ENCODE data around the gene TNRC18. TPM values are rescaled to one million over a fixed set of nuclear protein-coding genes. Genes with fewer than 3 reads are reported as not detected.
A peak's percentile ranks its signal among the peaks of the same experiment; 100 is the strongest.

Gene TNRC18
- total and polyA plus RNA-seq, 2 experiments from 2014 or later, result 18.1 to 52.8 TPM

DNA sequence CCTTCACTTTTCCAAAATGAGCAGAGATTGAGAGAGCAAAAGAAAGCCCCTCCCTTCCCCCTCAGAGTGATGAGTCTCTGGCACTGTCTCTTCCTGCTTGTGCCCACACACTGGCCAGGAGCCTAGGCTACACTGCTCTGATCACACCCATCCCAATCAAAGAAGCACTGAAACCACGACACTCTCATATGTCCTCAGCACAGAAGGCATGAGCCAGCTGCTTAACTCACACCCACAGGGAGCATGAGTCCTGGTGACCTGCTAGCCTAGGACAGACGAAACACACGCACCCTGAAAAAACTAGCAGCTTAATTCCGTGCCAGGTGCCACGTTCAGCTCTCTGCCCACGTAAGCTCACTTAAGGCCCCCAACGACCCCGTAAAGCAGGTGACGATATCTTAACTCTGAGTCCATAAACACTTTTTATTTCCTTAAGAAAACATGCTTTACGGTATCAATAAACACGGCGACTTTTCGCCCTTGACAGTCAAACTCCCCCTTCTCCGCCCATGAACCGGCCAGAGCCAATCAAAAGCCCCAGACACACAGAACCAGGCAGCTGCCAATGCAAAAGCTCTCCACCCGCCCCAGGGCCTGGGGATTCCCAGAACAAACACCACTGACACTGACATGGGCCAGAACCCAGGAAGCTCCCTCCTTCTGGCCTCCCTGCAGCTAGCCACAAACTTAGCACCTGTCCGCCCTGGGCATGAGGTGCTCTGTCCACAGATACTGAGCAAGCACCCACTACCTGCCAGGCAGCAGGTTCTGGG, 69.0 kb downstream of the TNRC18 start:
- Histone ChIP-seq H3K4me1 (ENCODE audit: insufficient read depth) (peaks cover 23% of the 10 kb centered on the region), H3K4me3 (no peak overlapping the region), H3K27me3 (no peaks in the 10 kb centered on the region), H3K9me2 (replicated peaks; ENCODE audit: insufficient read depth) (no peaks in the 10 kb centered on the region), H3K27ac (peak overlapping the region; percentile 35), H4K20me1 (ENCODE audit: insufficient read depth, poor library complexity, severe bottlenecking) (peaks cover 85% of the 10 kb centered on the region), H3K79me2 (peaks cover 97% of the 10 kb centered on the region), H3K36me3 (replicated peaks; ENCODE audit: insufficient read depth, low read depth) (no peaks in the 10 kb centered on the region), H3K4me2 (peak overlapping the region; percentile 30), H2AFZ (no peak overlapping the region), H3K9me3 (ENCODE audit: low read depth) (no peaks in the 10 kb centered on the region)
- WGBS (ENCODE audit: low lambda C conversion rate, missing lambda C conversion rate), result 38% methylated on average over 17 of the region's 17 CpGs
- DNase-seq (ENCODE audit: low spot score), result peak; percentile 74
- TF ChIP-seq, protein P1, sequence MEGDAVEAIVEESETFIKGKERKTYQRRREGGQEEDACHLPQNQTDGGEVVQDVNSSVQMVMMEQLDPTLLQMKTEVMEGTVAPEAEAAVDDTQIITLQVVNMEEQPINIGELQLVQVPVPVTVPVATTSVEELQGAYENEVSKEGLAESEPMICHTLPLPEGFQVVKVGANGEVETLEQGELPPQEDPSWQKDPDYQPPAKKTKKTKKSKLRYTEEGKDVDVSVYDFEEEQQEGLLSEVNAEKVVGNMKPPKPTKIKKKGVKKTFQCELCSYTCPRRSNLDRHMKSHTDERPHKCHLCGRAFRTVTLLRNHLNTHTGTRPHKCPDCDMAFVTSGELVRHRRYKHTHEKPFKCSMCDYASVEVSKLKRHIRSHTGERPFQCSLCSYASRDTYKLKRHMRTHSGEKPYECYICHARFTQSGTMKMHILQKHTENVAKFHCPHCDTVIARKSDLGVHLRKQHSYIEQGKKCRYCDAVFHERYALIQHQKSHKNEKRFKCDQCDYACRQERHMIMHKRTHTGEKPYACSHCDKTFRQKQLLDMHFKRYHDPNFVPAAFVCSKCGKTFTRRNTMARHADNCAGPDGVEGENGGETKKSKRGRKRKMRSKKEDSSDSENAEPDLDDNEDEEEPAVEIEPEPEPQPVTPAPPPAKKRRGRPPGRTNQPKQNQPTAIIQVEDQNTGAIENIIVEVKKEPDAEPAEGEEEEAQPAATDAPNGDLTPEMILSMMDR (IDR thresholded peaks at IDR 0.05; ENCODE audit: poor library complexity), result no peak
- TF ChIP-seq EZH2 (IDR thresholded peaks at IDR 0.05; ENCODE audit: borderline replicate concordance), result no peak
- TF ChIP-seq EZH2phosphoT487 (IDR thresholded peaks at IDR 0.05; ENCODE audit: low read depth, severe bottlenecking, unreplicated experiment), result no peak

DNA sequence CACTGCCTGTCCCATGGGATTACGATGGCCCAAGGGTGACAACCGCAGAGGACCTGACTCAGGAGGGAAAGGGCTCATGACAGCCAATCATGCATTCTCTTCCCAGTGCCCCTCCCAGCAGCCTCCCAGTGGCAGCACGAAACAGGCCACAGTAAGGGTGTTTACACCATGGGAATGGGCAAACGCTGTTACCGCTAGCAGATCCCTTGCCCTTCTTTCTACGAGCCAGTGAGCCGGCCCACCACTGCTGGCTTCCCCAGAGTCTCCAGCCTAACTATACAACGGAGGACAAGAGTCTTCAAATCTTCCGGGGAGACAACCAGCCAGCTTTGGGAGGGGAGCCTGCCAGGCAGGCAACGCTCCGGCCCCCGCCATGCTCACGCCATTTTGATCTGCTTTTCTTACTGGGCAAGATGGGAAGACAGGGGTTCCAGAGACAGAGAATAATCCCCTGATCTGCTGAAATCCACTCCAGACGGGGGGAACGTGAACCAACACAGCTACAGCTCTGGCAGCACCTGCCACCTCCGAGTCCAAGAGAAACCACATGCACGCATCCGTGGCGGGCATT, 71.1 kb downstream of the TNRC18 start:
- no peak overlapping the region for H3K4me2 ChIP-seq
- peaks cover 86% of the 10 kb centered on the region for H4K20me1 ChIP-seq (ENCODE audit: insufficient read depth, poor library complexity, severe bottlenecking)
- H3K9me2 ChIP-seq (replicated peaks; ENCODE audit: insufficient read depth), result no peaks in the 10 kb centered on the region
- H3K9me3 ChIP-seq (ENCODE audit: low read depth), result no peaks in the 10 kb centered on the region
- H3K36me3 ChIP-seq (replicated peaks; ENCODE audit: insufficient read depth, low read depth), result no peaks in the 10 kb centered on the region
- no peak for DNase-seq (ENCODE audit: low spot score)
- WGBS (ENCODE audit: low lambda C conversion rate, missing lambda C conversion rate), result 92% methylated on average over 18 of the region's 19 CpGs
- H3K4me1 ChIP-seq (ENCODE audit: insufficient read depth), result peaks cover 23% of the 10 kb centered on the region
- H3K27me3 ChIP-seq, result no peaks in the 10 kb centered on the region
- H3K27ac ChIP-seq, result no peak overlapping the region
- H3K79me2 ChIP-seq, result peaks cover 94% of the 10 kb centered on the region
- TF ChIP-seq, protein P1 (IDR thresholded peaks at IDR 0.05; ENCODE audit: poor library complexity), result no peak
- no peak for TF ChIP-seq EZH2phosphoT487 (IDR thresholded peaks at IDR 0.05; ENCODE audit: low read depth, severe bottlenecking, unreplicated experiment)
- TF ChIP-seq EZH2 (IDR thresholded peaks at IDR 0.05; ENCODE audit: borderline replicate concordance), result no peak
- no peak overlapping the region for H3K4me3 ChIP-seq
- no peak overlapping the region for H2AFZ ChIP-seq

DNA sequence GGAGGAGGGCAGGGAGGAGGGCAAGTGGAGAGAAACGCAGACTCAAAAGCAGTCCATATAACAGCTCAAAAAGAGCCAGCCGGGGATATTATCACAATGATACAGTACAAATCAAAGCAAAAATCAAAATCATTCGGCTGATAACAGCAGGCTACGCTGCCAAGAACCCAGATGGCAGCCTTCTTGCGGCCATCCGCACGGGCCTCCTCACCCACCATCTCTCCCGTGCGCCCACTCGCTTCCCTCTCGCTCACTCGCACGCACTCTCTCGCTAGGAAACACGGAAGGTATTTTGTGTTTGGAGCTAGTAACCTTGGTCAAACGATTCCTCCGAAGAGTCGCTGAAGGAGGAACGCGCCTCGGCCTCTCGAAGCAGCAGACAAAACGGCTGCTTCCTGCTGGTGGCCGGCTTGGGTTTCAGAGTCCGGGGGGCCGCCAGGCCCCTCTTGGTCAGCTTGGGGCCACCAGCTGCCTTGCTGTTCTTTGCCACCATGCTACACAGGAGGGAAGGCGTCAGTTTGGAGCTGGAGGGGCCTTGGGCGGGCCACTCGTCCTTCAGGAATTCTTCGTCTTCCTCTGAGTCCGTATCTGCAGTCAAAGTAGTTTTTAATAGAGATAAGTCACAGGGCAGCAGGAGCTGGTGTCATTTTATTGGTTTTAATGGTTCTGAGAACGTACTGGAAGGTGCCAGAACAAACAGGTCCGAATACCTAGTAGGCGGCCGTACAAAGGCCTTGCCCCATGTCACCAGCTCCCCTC, 71.9 kb downstream of the TNRC18 start:
- peaks cover 85% of the 10 kb centered on the region for H4K20me1 ChIP-seq (ENCODE audit: insufficient read depth, poor library complexity, severe bottlenecking)
- H3K4me2 ChIP-seq, result no peak overlapping the region
- TF ChIP-seq EZH2 (IDR thresholded peaks at IDR 0.05; ENCODE audit: borderline replicate concordance) (no peak), EZH2phosphoT487 (IDR thresholded peaks at IDR 0.05; ENCODE audit: low read depth, severe bottlenecking, unreplicated experiment) (no peak)
- TF ChIP-seq, protein P1 (IDR thresholded peaks at IDR 0.05; ENCODE audit: poor library complexity), result no peak
- H2AFZ ChIP-seq, result no peak overlapping the region
- no peaks in the 10 kb centered on the region for H3K36me3 ChIP-seq (replicated peaks; ENCODE audit: insufficient read depth, low read depth)
- no peak overlapping the region for H3K4me3 ChIP-seq
- DNase-seq (ENCODE audit: low spot score), result no peak
- peaks cover 86% of the 10 kb centered on the region for H3K79me2 ChIP-seq
- no peak overlapping the region for H3K27ac ChIP-seq
- peaks cover 23% of the 10 kb centered on the region for H3K4me1 ChIP-seq (ENCODE audit: insufficient read depth)
- no peaks in the 10 kb centered on the region for H3K27me3 ChIP-seq
- H3K9me2 ChIP-seq (replicated peaks; ENCODE audit: insufficient read depth), result no peaks in the 10 kb centered on the region
- WGBS (ENCODE audit: low lambda C conversion rate, missing lambda C conversion rate), result 93% methylated on average over 33 of the region's 35 CpGs
- H3K9me3 ChIP-seq (ENCODE audit: low read depth), result no peaks in the 10 kb centered on the region
